Stimulated activated CD4-positive, alpha-beta T cell treated with anti-CD3 and anti-CD28 coated beads, Interleukin-4, amount 100 ng/mL, for 24 hours (primary cell): ENCODE results near the gene FBXW11.
"Not testable (repeated sequence)": the region's sequence is repeated elsewhere in the genome, so short reads cannot be mapped to it uniquely, and the experiment has no call there.

Experiments used
- DNase-seq: peaks from one replicate; pipeline ENCODE4 v3.0.0-alpha.2; 2020

Gene FBXW11

DNA sequence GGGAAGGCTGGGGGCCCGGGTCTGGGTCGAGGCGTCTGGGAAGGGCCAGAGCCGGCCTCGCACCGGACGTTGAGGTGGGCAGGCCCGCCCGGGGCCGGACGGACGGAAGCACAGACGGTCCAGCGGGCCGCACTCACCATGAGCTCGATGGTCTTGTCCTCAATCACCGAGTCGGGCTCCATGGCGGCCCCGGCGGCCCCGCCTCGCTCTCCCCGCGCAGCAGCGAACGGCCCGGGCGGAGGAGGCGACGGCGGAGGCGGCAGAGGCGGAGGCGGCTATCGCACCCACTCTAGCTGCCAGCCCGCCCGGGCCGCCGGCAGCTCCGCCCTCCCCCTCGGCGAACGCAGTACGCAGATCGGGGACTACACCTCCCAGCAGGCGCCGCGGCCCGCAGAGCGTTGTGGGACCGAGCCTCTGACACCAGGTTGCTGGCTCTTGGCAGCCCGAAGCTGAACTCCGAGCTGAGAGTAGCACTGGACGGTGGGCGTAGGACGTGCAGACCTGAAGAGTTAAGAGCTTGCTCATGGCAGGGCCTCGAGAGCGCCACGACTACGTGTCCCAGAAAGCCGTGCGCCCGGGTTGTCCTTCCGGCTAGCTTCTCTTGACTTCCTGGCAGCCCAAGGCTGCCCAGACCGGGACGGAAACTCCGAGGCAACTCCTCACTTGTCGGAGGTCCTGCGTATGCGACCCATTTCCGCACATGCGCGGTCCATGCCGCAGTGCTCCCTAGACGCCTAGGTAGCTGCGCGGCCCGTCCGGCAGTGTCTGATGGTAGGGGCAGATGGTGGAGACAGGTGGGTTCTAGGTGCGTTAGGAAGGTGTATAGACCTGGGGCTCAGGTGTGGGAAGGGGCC, at the start of gene FBXW11:
Gene FBXW11 (minus strand): TSS at position 318 of the 854 bp plus-strand sequence. CDS start 136 bp downstream, at position 182.
- DNase-seq: peak; percentile 96

DNA sequence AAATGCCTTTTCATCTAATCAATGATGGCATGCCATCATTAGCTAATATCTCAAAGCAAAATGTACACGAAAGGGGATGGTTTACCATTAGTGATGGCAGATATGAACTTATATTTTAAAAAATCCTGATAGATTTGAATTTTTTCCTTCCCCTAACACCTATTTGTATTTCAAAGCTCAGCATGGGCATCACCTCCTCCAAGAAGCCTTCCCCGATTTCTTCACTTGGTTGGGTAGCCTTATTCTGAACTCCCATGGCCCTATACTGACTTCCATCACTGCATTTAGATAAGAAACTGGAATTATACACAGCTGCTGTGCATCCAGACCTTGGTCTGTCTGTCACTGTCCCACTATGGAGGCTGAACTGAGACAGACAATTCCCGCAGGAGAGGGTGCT, 49.6 kb upstream of the FBXW11 start:
- no peak for DNase-seq

DNA sequence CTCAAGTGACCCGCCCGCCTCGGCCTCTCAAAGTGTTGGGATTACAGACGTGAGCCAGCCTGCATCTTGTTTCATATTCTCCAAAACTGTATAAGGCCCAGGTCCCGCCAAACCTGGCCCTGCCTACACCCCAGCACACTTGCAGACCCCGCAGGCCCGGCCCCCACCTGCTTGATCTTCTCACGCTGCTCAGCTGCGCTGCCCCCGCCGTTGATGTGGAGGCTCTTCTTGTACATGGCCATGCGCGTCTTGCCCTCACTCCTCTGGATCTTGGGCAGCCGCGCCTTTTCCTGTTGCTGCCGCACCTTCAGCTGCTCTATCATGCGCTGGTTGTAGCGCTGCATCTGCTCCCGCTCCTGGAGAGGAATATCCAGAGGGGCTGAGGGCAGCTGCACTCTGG, 49.0 kb upstream of the FBXW11 start:
- DNase-seq: no peak

DNA sequence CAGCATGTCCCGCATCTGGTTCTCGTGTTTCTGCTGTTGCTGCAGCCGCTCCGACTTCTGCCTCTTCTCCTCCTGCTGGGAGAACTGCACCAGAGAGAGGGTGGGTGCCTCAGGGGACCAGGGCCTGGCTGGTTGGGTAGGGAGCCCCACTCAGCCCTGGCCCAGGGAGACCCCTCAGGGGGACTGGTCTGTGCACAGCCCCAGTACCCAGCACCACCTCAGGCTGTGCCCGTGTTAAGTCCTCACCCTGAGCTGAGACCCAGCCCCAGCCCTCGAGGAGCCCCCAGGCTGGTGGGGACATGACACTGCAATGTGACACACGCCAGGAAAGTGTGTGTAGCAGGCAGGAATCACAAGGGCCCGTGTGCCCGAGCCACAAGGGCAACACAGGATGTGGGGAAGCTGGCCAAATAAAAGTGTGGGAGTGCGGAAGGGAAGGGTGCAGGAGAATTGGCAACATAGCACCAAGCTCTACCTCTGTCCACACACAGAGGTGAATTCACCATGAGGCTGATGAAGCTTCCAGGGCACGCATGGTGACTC, 48.2 kb upstream of the FBXW11 start:
- no peak for DNase-seq

DNA sequence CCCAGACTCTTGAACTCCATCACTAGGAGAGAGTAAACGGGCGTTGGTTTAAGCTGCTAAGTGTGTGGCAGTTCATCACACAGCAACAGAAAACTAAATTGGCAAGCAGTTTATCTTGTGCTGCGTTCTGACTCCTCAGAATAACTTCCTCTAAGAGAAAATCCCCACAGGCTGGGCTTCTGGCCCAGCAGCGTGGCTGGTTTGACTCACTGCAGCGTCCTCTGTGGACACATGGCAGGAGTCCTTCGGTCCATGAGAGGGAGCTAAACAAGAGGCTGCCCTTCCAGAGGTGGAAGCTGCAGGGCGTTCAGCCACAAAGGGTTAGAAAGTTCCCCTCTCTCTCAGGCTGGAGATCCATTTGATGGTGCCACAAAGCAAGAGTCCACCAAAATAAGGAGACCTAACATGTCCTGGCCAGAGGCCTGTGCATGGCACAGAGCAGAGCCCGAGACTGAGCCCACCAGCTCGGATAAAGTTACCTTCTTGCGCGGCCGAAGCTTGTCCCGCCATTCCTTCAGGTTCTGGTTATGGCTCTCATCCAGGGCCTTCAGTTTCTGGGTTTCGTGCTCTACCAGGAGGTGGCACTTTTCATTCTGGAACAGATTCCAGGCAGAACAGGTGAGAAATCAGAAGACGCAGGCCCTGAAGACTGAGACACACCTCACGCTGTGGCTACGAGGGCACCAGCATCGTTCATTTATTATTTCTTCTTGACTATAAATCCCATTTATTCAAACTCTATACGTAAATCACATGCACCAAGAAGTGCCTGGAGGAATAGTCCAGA, 46.2 kb upstream of the FBXW11 start:
- no peak for DNase-seq

DNA sequence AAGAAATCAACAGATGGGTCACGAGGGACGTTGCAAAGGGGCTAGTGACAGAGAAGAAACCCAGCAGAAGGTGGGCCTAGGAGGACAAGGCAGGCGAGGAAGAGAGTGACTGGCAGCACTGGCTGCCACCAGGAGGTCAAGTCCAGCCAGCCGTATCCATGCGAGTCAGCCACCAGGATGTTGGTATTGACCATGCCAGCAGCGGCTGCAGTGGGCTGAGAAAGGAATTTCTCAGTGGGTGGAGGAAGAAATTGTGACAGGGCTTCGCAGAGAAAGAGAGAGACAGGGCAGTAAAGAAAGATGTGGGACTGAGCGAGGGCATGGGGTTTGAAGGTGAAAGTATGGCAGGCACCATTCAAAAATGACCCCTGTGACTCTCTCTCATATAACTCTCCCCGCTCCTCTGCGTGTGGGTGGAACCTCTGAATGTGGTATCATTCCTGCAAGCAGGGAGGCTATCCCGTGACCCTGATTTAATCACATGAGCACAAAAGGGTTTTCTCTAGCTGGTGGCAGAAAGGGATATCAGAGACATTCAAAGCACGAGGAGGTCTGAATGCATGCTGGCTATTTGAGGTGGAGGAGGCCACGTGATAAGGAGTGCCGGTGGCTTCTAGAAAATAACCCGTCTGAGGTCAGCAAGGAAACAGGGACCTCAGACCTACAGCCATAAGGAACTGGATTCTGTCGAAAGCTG, 45.4 kb upstream of the FBXW11 start:
- DNase-seq: no peak

DNA sequence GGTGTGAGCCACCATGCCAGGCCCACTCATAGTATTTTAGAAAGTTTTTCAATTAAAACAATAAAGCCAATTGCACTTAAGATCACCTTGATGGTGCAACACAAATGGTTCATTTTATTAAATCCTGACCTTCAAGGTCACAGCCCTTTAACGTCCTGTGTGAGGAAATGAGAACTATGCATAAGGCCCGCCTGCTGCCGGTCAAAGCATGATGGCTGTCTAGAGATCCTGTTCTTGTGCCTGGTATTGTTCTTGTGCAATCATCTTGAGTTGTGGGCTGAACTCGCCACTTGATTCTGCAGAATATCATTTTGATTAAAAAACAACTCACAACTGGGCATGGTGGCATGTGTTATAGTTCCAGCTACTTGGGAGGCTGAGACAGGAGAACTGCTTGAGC, 43.6 kb upstream of the FBXW11 start:
- DNase-seq: no peak

DNA sequence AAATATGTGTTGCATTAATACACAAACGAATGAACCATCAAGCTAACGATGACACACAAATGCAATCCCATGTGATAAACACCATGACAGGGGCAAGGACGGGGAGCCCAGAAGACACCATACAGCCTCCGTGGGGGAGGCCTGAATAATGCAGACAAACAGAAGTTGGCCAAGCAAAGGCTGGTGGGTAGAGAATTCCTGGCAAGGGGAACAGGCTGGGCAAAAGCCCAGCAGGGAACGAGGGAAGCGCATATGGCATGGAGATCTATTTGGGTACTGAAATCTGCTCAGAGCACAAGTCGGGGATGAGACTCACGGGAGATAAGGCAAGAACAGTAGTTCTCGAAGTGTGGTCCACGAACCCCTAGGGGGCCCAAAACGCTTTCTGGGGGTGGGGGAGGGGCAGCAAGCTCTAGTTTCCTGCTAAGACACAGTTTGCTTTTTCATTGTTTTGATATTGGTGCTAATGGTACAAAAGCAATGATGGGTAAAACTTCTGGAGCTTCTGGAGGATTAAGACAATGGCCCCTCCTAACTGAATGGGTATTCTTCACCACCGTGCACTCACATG, 42.9 kb upstream of the FBXW11 start:
- DNase-seq: no peak

DNA sequence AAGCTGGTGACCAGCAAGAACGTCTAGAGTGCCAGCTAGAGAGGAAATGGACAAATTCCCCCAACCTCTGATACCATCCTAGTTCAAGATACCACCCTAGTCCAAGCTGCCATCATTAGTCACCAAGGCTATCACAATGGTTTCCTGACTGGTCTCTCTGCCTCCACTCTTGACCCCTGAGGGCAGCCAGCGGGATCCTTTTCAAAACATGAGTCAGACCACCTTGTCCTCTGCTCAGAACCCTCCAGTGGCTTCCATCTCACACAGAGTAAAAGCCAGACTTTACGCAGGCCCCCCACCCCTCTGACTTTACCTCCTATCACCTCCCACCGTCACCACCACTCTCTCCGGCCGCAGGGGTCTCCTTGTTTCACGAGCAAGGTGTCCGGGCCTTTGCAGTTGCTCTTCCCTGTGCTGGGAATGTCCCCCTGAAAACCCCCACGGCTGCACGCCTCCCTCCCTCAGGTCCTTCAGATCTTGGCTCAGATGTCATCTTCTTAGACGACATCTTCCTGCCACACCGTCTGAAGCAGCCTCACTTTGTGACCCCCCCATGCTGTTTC, 42.2 kb upstream of the FBXW11 start:
- DNase-seq: no peak

DNA sequence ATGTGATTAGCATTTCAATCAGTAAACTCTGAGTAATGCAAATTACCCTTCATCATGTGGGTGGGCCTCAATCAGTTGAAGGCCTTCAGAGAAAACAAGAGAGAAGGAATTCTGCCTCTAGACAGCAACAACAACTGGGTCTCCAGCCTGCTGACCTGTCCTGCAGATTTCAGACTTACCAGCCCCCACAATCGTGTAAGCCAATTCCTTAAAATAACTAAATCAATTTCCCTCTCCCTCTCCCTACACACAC, 41.7 kb upstream of the FBXW11 start:
- no peak for DNase-seq

DNA sequence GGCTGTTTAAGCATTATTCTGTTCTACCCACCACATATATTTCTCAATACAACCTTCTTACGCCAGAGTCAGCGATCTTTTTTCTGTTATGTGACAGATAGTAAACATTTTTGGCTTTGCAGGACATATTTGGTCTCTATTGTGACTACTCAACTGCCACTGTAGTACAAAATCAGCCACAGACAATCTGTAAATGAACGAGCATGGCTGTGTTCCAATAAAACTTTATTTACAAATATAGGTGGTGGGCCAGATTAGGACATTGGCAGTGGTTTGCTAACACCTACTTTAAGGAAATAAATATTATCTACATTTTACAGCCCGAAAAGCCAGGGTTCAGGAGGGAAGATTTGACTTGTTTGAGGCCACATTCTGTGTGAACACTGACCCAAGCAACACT, 40.2 kb upstream of the FBXW11 start:
- DNase-seq: no peak

DNA sequence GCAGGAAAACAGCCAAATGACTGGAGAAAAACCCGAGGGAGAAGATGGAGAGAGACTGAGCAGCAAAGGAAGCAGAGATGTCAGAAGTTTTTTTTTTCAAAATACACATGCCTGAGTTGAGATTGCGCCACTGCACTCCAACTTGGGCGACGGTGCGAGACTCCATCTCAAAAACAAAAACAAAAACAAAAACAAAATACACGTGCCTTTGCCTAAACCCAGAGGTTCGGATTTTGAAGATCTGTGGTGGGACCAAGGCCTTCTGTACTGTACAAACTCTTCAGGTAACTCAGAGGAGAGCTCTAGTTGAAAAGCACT, 38.8 kb upstream of the FBXW11 start:
- DNase-seq: no peak

DNA sequence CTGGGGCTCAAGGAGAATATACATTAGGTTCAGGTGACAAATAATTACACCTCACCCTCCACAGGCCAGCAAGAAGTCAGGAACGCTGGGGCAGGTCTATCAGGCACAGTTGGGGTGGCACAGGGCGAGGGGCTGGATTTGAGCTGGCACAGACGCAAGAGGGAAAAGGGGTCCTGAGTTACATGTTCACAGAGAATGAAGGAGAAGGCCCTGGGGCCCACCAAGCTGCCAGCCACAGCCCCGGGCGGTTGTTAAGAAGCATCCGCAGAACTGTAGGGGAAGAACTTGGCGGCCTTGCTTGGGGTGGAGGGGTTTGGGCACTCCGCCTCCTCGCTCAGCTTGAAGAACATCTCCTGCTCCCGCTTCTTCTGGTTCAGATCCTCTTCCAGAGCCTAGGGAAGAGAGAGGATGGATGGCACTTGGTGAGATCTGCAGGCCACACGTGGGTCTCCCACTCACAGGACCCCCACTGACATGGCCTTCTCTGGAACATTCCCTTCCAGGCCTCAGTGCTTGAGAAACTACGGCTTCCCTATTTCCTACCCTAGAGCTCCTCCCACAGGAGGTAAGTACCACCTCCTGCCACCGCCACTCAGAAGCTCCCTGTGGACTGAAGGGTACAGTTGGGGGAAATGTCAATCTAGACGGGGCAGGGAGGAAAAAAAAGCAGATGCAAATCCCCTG, 38.3 kb upstream of the FBXW11 start:
- no peak for DNase-seq

DNA sequence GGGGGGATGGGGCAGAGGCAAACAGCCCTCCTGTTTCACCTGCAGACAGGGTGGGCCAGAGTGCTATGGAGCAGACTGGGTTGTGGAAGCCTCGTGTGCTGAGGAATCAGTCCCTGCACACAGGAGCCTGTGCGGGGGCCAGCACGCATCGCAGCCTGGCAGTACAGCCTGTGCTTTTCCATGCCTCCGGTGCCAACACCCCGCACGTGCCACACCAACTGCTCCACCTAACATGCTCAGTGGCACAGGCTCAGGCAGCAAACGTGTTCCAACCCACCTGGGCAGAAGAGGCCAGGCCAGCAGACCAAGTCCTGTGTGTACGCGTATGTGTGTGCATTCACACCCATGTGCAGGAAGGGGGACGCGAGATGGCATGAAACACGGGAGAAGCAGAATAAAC, 37.4 kb upstream of the FBXW11 start:
- DNase-seq: no peak

DNA sequence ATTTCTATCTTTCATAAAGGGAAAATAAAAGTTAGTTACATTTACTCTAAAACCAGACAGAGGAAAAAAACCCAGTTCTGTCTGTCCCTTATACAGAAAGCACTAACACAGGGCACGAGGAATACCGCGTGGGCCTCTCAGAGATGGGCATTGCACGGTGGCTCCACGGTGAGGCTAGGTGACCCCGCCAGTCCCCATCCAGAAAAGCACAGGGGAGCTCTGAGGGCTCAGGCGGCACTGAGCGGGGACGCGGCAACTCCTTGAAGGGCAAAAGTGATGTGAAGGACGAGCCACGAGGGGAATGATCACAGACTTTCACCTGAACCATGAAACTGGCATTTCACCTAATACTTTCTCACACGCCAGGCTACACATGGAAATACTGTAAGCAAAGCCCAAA, 35.7 kb upstream of the FBXW11 start:
- DNase-seq: no peak

DNA sequence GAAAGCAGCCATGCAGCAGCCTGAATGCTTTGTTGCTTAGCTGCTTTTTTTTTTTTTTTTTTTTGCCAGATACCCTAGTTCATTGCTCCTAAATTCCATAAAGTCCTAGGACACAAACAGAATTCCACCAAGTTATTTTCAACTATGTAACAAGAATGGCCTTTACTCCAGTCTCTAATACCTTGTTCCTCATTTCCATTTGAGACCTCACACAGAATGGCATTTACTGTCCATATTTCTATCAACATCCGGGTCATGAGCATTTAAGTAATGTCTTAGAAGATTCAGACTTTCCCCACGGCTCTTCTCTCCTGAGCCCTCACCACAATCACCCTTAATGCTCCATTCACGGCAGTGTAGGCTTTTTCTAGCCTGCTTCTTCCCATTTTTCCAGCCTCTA, 31.7 kb upstream of the FBXW11 start:
- DNase-seq: no peak

DNA sequence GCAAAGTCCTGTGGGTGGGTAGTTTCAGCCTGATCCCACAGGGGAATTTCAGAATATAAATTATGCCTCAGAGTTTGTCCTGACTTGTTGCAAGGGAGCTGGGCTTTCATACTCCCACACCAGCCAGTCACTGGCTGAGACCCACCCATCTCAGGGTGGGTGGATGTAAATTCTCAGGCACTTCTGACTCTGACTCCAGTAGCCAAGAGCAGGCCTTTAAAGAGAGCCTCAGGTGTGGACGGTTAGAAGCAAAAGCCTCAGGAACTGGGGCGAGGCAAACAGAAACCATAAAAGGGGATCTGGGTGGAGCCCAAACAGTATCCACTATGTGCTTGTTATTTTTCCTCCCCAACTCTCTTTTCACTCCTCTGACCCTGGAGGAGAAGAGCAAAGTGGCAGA, 28.6 kb upstream of the FBXW11 start:
- DNase-seq: peak; percentile 33

DNA sequence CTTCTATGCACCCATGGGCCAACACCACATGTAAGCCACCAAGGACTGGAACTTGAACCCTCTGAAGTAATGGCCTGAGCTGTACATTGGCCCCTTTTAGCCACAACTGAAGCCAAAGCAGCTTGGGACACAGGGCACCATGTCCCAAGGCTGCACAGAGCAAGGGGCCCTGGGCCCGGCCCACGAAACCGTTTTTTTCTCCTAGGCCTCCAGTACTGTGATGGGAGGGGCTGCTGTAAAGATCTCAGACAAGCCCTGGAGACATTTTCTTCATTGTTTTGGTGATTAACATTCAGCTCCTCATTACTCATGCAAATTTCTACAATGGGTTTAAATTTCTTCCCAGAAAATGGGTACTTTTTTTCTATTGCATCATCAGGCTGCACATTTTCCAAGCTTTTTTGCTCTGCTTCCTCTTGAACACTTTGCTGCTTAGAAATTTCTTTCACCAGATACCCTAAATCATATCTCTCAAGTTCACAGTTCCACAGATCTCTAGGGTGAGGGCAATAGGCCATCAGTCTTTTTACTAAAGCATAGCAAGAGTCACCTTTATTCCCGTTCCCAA, 25.5 kb upstream of the FBXW11 start:
- DNase-seq: no peak

DNA sequence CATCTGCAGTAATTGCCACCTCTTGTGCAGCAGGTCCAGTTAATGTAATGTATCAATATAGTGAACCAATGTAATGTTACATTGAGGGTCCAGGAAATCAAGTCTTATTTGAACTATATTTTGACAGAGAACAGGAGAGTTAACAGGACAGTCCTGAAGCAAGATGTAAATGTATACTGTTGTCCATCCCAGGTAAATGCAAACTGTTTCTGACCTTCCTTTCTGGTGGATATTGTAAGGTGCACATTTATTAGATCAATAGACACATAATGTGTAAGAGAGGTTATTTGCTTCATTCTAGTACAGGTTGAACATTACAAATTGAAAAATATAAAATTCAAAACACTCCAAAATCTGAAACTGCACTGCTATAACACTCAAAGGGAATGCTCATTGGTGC, 23.4 kb upstream of the FBXW11 start:
- DNase-seq: no peak

DNA sequence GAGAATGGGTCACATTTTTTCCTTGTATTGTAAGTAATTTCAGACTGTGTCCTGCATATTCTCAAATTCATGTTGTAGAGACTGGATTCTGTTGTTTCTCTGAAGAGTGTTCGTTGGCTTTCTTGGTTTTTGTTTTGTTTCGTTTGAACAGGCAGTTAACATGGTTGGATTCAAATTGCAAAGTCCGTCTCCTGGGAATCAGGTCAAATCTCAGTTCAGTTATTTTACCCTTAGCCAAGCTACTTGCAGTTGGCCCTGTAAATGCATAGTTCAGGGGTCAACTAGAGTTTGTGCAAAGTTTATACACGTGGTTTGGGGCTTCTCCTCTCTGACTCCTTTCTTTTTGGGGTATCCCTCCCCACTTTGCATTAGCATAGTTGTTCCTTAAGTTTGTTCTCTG, 21.7 kb upstream of the FBXW11 start:
- DNase-seq: no peak

DNA sequence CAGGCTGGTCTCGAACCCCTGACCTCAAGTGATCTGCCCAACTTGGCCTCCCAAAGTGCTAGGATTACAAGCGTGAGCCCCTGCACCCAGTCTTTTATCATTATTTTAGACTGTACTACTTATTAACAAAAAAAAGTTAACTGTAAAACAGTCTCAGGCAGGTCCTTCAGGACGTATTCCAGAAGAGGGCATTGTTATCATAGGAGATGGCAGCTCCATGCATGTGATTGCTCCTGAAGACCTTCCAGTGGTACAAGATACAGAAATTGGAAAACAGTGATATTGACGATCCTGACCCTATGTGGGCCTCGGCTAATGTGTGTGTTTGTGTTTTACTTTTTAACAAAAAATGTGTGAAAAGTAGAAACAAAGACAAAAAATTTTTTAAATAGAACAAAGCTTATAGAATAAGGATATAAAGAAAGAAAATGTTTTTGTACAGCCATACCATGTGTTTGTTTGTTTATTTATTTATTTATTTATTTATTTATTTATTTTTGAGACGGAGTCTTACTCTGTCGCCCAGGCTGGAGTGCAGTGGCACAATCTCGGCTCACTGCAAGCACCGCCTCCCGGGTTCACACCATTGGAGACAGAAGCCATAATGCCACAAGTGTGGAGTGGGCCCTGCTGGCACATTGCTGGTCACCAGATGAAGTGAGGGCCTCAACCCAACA, 13.8 kb upstream of the FBXW11 start:
- DNase-seq: not testable (repeated sequence)

DNA sequence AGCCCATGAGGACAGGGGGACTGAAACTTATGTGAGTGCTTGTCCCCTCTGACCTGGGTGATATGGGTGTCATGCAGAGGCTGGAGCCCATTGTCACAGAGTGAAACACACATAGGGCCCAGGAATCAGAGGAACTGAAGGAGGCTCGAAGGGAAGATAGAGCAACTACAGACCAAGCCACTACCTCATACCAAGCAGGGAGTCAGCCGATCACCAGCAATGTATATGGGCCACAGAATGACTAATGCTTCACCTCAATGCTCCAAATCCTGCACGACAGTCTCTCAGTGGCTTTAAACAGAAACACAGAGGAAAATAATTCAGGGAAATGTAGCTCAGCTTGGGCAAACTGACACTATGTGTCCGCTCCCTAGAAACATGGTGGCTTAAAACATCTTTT, 8.9 kb upstream of the FBXW11 start:
- no peak for DNase-seq
